Ishikawa (cell line): ENCODE results near the gene DIAPH3.

Source experiments
- CEBPB ChIP-seq: IDR thresholded peaks from 2 replicates; pipeline ENCODE4 v1.6.1; 2012
- CREB1 ChIP-seq: IDR thresholded peaks from 2 replicates; pipeline ENCODE4 v1.6.1; 2012; ENCODE audit warnings: low read depth
- EGR1 ChIP-seq: IDR thresholded peaks from 2 replicates; pipeline ENCODE4 v1.6.1; 2012
- EP300 ChIP-seq: IDR thresholded peaks from 2 replicates; pipeline ENCODE4 v1.6.1; 2012; ENCODE audit warnings: borderline replicate concordance
- FOXM1 ChIP-seq: IDR thresholded peaks from 2 replicates; pipeline ENCODE4 v1.6.1; 2012; ENCODE audit warnings: low read depth, borderline replicate concordance
- MAX ChIP-seq: IDR thresholded peaks from 2 replicates; pipeline ENCODE4 v1.6.1; 2012
- NFIC ChIP-seq: IDR thresholded peaks from 2 replicates; pipeline ENCODE4 v1.6.1; 2012
- RAD21 ChIP-seq: IDR thresholded peaks from 2 replicates; pipeline ENCODE4 v1.6.1; 2012; ENCODE audit warnings: low read depth
- REST ChIP-seq: IDR thresholded peaks from 2 replicates; pipeline ENCODE4 v1.6.1; 2012; ENCODE audit warnings: low read depth, mild to moderate bottlenecking
- TAF1 ChIP-seq: IDR thresholded peaks from 2 replicates; pipeline ENCODE4 v1.6.1; 2012; ENCODE audit warnings: low read depth, mild to moderate bottlenecking
- TCF12 ChIP-seq: IDR thresholded peaks from 2 replicates; pipeline ENCODE4 v1.6.1; 2012; ENCODE audit warnings: low read depth
- TEAD4 ChIP-seq: IDR thresholded peaks from 2 replicates; pipeline ENCODE4 v1.6.1; 2012
- USF1 ChIP-seq: IDR thresholded peaks from 2 replicates; pipeline ENCODE4 v1.6.1; 2012
- YY1 ChIP-seq: IDR thresholded peaks from 2 replicates; pipeline ENCODE4 v1.6.1; 2012; ENCODE audit warnings: low read depth
- ZBTB7A ChIP-seq: IDR thresholded peaks from 2 replicates; pipeline ENCODE4 v1.6.1; 2012; ENCODE audit warnings: low read depth

Gene DIAPH3

GRCh38 chr13:60044321-60044720 is 119.4 kb downstream of the DIAPH3 start:
- TF ChIP-seq TEAD4 (no peak), TAF1 (no peak), CEBPB (no peak), ZBTB7A (no peak), FOXM1 (no peak), TCF12 (no peak), NFIC (no peak), YY1 (no peak), MAX (no peak), EGR1 (no peak), EP300 (no peak), USF1 (no peak)

GRCh38 chr13:60043262-60043661 is 120.5 kb downstream of the DIAPH3 start:
- no peak for TF ChIP-seq CEBPB
- TF ChIP-seq USF1: no peak
- no peak for TF ChIP-seq ZBTB7A
- no peak for TF ChIP-seq TAF1
- TF ChIP-seq RAD21: no peak
- TF ChIP-seq REST: no peak
- TF ChIP-seq NFIC: no peak
- no peak for TF ChIP-seq MAX
- TF ChIP-seq CREB1: no peak
- TF ChIP-seq EGR1: no peak
- no peak for TF ChIP-seq TCF12
- no peak for TF ChIP-seq TEAD4
- TF ChIP-seq YY1: no peak
- TF ChIP-seq EP300: no peak
- TF ChIP-seq FOXM1: no peak

- TF ChIP-seq TCF12 (0 out of 2 replicates have a peak, but pooled peaks have one; percentile 17), TEAD4 (peak; percentile 70), NFIC (peak; percentile 70)
These were observed 123.1 kb downstream of the DIAPH3 start for GRCh38 chr13:60040668-60041067.

GRCh38 chr13:60035874-60036273 is 127.9 kb downstream of the DIAPH3 start:
- TF ChIP-seq EP300 (no peak), YY1 (no peak), CEBPB (no peak), EGR1 (no peak)

GRCh38 chr13:60032851-60033250 is 130.9 kb downstream of the DIAPH3 start:
- TF ChIP-seq TAF1: no peak
- TF ChIP-seq USF1: no peak
- no peak for TF ChIP-seq EP300
- TF ChIP-seq YY1: no peak
- TF ChIP-seq CREB1: no peak

GRCh38 chr13:60028021-60028420 is 135.7 kb downstream of the DIAPH3 start:
- TF ChIP-seq EGR1: no peak
- TF ChIP-seq TAF1: no peak
- no peak for TF ChIP-seq USF1

GRCh38 chr13:60026286-60026685 is 137.4 kb downstream of the DIAPH3 start:
- TF ChIP-seq CEBPB (no peak), USF1 (no peak), ZBTB7A (no peak), RAD21 (no peak), EP300 (no peak), REST (no peak), MAX (no peak), NFIC (no peak), TCF12 (no peak), FOXM1 (no peak), CREB1 (no peak), TEAD4 (no peak), TAF1 (no peak), EGR1 (no peak), YY1 (no peak)
